Ishikawa (cell line): ENCODE measurements around the gene HLTF.

Experiments
- CEBPB ChIP-seq: IDR thresholded peaks from 2 replicates; pipeline ENCODE4 v1.6.1; 2012
- CREB1 ChIP-seq: IDR thresholded peaks from 2 replicates; pipeline ENCODE4 v1.6.1; 2012; ENCODE audit warnings: low read depth
- EGR1 ChIP-seq: IDR thresholded peaks from 2 replicates; pipeline ENCODE4 v1.6.1; 2012
- EP300 ChIP-seq: IDR thresholded peaks from 2 replicates; pipeline ENCODE4 v1.6.1; 2012; ENCODE audit warnings: borderline replicate concordance
- FOXM1 ChIP-seq: IDR thresholded peaks from 2 replicates; pipeline ENCODE4 v1.6.1; 2012; ENCODE audit warnings: low read depth, borderline replicate concordance
- NFIC ChIP-seq: IDR thresholded peaks from 2 replicates; pipeline ENCODE4 v1.6.1; 2012
- RAD21 ChIP-seq: IDR thresholded peaks from 2 replicates; pipeline ENCODE4 v1.6.1; 2012; ENCODE audit warnings: low read depth
- TAF1 ChIP-seq: IDR thresholded peaks from 2 replicates; pipeline ENCODE4 v1.6.1; 2012; ENCODE audit warnings: low read depth, mild to moderate bottlenecking
- TCF12 ChIP-seq: IDR thresholded peaks from 2 replicates; pipeline ENCODE4 v1.6.1; 2012; ENCODE audit warnings: low read depth
- TEAD4 ChIP-seq: IDR thresholded peaks from 2 replicates; pipeline ENCODE4 v1.6.1; 2012
- YY1 ChIP-seq: IDR thresholded peaks from 2 replicates; pipeline ENCODE4 v1.6.1; 2012; ENCODE audit warnings: low read depth
- ZBTB7A ChIP-seq: IDR thresholded peaks from 2 replicates; pipeline ENCODE4 v1.6.1; 2012; ENCODE audit warnings: low read depth
- TF ChIP-seq, protein P1 (sequence below): IDR thresholded peaks from 2 replicates; pipeline ENCODE4 v1.6.1; 2012; ENCODE audit warnings: low read depth, mild to moderate bottlenecking
- TF ChIP-seq, protein P2 (sequence below): IDR thresholded peaks from 2 replicates; pipeline ENCODE4 v1.6.1; 2012
- TF ChIP-seq, protein P3 (sequence below): IDR thresholded peaks from 2 replicates; pipeline ENCODE4 v1.6.1; 2012

Gene HLTF

DNA sequence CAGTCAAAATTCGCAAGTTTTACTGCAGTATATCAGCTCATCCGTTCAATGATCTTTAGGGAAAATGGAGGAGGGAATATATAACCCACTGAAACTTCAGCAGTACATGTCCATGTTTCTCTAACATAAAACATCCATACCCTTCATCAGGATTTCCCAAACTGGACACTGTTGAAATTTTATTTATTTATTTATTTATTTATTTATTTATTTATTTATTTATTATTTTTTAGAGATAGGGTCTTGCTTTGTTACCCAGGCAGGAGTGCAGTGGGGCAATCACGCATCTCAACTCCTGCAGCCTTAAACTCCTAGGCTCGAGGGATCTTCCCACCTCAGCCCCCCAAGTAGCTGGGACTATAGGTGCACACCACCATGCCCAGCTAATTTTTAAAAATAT, 14.8 kb upstream of the HLTF start:
- no peak for TF ChIP-seq EGR1
- TF ChIP-seq EP300, result no peak
- TF ChIP-seq, protein P1, sequence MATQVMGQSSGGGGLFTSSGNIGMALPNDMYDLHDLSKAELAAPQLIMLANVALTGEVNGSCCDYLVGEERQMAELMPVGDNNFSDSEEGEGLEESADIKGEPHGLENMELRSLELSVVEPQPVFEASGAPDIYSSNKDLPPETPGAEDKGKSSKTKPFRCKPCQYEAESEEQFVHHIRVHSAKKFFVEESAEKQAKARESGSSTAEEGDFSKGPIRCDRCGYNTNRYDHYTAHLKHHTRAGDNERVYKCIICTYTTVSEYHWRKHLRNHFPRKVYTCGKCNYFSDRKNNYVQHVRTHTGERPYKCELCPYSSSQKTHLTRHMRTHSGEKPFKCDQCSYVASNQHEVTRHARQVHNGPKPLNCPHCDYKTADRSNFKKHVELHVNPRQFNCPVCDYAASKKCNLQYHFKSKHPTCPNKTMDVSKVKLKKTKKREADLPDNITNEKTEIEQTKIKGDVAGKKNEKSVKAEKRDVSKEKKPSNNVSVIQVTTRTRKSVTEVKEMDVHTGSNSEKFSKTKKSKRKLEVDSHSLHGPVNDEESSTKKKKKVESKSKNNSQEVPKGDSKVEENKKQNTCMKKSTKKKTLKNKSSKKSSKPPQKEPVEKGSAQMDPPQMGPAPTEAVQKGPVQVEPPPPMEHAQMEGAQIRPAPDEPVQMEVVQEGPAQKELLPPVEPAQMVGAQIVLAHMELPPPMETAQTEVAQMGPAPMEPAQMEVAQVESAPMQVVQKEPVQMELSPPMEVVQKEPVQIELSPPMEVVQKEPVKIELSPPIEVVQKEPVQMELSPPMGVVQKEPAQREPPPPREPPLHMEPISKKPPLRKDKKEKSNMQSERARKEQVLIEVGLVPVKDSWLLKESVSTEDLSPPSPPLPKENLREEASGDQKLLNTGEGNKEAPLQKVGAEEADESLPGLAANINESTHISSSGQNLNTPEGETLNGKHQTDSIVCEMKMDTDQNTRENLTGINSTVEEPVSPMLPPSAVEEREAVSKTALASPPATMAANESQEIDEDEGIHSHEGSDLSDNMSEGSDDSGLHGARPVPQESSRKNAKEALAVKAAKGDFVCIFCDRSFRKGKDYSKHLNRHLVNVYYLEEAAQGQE, result no peak
- TF ChIP-seq FOXM1, result no peak
- TF ChIP-seq, protein P2, sequence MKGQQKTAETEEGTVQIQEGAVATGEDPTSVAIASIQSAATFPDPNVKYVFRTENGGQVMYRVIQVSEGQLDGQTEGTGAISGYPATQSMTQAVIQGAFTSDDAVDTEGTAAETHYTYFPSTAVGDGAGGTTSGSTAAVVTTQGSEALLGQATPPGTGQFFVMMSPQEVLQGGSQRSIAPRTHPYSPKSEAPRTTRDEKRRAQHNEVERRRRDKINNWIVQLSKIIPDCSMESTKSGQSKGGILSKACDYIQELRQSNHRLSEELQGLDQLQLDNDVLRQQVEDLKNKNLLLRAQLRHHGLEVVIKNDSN, result no peak
- TF ChIP-seq RAD21, result no peak
- TF ChIP-seq, protein P3, sequence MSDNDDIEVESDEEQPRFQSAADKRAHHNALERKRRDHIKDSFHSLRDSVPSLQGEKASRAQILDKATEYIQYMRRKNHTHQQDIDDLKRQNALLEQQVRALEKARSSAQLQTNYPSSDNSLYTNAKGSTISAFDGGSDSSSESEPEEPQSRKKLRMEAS, result no peak
- no peak for TF ChIP-seq NFIC
- TF ChIP-seq TCF12, result no peak
- TF ChIP-seq TEAD4, result no peak
- TF ChIP-seq TAF1, result no peak
- no peak for TF ChIP-seq YY1
- no peak for TF ChIP-seq ZBTB7A
- no peak for TF ChIP-seq CREB1
- TF ChIP-seq CEBPB, result no peak

DNA sequence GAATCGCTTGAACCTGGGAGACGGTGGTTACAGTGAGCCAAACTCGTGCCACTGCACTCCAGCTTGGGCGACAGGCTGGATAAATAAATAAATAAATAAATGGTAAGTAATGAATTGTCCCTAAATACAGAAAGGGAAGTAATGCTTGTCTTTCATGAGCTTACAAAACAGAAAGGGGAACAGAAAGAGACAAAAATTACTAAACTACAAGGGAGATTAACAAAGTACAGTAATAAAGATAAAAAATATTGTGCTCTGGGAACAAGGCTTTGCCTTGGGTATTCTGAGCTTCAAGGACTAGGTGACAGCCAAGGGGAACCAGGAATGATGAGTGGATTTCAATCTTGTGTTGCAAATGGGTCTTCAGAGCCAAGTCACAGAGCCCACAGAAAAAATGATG, 9.2 kb upstream of the HLTF start:
- TF ChIP-seq, protein P2, result no peak
- TF ChIP-seq, protein P3, result no peak
- TF ChIP-seq CEBPB (no peak), TAF1 (no peak), FOXM1 (no peak), ZBTB7A (no peak), NFIC (no peak), EGR1 (no peak), RAD21 (no peak), TCF12 (no peak), CREB1 (no peak), YY1 (no peak)
- TF ChIP-seq, protein P1, result no peak

DNA sequence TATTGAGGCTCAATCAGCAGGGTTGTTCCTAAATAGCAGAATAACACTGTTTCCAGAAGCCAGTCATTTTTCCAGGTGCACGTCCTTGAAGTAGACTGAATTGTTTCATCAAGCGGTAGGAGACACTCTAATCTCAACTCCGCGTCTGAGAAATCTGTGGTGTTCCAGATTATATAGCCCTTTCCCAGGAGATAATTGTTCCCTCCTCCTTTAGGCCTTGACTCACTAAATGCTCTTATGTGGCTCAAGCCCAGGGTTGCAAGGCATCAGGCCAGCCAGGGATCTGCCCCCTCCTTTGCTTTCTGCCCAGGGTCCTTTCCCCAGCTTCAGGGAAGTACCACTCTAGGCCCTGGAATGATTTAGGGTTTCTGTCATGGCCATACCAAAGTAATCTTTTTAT, 5.7 kb upstream of the HLTF start:
- TF ChIP-seq RAD21 (no peak), TAF1 (no peak), ZBTB7A (no peak), YY1 (no peak), EGR1 (no peak), FOXM1 (no peak), TEAD4 (no peak), CREB1 (no peak), TCF12 (no peak), NFIC (no peak)
- TF ChIP-seq, protein P2, result no peak
- TF ChIP-seq, protein P3, result no peak
- TF ChIP-seq, protein P1, result no peak

DNA sequence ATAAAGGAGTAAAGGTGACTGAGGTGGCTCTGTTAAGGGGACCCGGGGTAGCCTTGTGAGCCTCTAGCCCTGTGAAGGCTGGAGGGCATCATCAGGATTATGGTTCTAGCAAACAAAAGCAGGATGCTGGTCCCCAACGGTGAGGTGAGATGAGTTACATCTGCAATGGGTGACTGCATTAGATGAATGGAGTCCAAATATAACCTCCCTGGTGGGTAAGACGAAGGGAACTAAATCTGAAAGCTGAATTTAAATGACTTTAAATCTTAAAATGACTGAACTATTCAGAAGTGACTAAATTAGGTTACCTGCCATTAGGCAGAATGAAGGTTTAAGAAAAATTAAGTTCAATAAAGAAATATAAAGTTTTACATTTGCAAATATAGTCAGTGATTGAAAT, 4.6 kb upstream of the HLTF start:
- TF ChIP-seq RAD21, result no peak
